HEK293 (cell line): ENCODE measurements around the gene ATP11C.

Source experiments
- CTCF ChIA-PET: fragments of 350-600 bp; formaldehyde crosslinking; extraction: SDS; loops from one replicate; lab custom pipeline; 2021; ENCODE audit warnings: antibody characterized with exemption; lab: Yijun Ruan, JAX
- POLR2A ChIA-PET: fragments of 300-600 bp; formaldehyde crosslinking; extraction: SDS; loops from one replicate; lab custom pipeline; 2020; ENCODE audit warnings: antibody characterized with exemption, inconsistent platforms; lab: Yijun Ruan, JAX
- H3K27ac ChIP-seq: fragments of 200-500 bp; sonication (Bioruptor generic); 2 replicates; pipeline ENCODE4 v1.5.1; 2014; ENCODE audit warnings: low read depth, low read length, control low read depth, inconsistent platforms; ENCODE audit errors: extremely low read depth
- H3K36me3 ChIP-seq, 2 experiments: fragments of 200-500 bp in 1 of 2; sonication (Bioruptor generic) in 1 of 2; 1 replicate in 1 of 2; 2 replicates in 1 of 2; pipeline ENCODE4 v1.5.1; 2014 to 2017; ENCODE audit warnings: inconsistent platforms in 2 of 2, low read length in 2 of 2; ENCODE audit not compliant: control insufficient read depth in 2 of 2, insufficient read depth in 1 of 2
- H3K4me1 ChIP-seq: fragments of 200-500 bp; sonication (Bioruptor generic); 2 replicates; pipeline ENCODE4 v1.5.1; 2014; ENCODE audit warnings: mild to moderate bottlenecking, low read length, inconsistent platforms; ENCODE audit not compliant: control insufficient read depth, insufficient read depth
- H3K4me3 ChIP-seq: 2 replicates; pipeline ENCODE4 v1.5.1; 2011; ENCODE audit warnings: low read depth, mild to moderate bottlenecking, control low read depth, low read length, moderate library complexity
- H3K9me3 ChIP-seq: fragments of 200-500 bp; sonication (Bioruptor generic); 2 replicates; pipeline ENCODE4 v1.5.1; 2014; ENCODE audit warnings: low read depth, low read length, inconsistent platforms; ENCODE audit not compliant: control insufficient read depth, insufficient read depth
- IKZF3 ChIP-seq: fragments of 450-650 bp; IDR thresholded peaks from 2 replicates; pipeline ENCODE4 v1.5.0; 2018; ENCODE audit warnings: missing biosample characterization, mild to moderate bottlenecking, missing genetic modification characterization, moderate library complexity
- TRIM28 ChIP-seq: IDR thresholded peaks from 2 replicates; pipeline ENCODE4 v1.6.1; 2011; ENCODE audit warnings: low read length, control low read depth, borderline replicate concordance
- ZIC2 ChIP-seq: fragments of 450-650 bp; formaldehyde crosslinking; IDR thresholded peaks from 2 replicates; pipeline ENCODE4 v1.5.1; 2016; ENCODE audit warnings: missing biosample characterization, missing genetic modification characterization
- ZNF174 ChIP-seq: fragments of 450-650 bp; formaldehyde crosslinking; IDR thresholded peaks from 2 replicates; pipeline ENCODE4 v1.5.0; 2017; ENCODE audit warnings: missing biosample characterization, mild to moderate bottlenecking, missing genetic modification characterization
- ZNF223 ChIP-seq: fragments of 450-650 bp; formaldehyde crosslinking; IDR thresholded peaks from 2 replicates; pipeline ENCODE4 v1.5.1; 2016; ENCODE audit warnings: missing biosample characterization, missing genetic modification characterization
- ZNF292 ChIP-seq: fragments of 450-650 bp; formaldehyde crosslinking; IDR thresholded peaks from 2 replicates; pipeline ENCODE4 v1.5.1; 2016; ENCODE audit warnings: low read depth, missing biosample characterization, missing genetic modification characterization, borderline replicate concordance
- ZNF311 ChIP-seq: fragments of 450-650 bp; formaldehyde crosslinking; IDR thresholded peaks from 2 replicates; pipeline ENCODE4 v1.5.1; 2017; ENCODE audit warnings: missing biosample characterization, missing genetic modification characterization, borderline replicate concordance
- ZNF354C ChIP-seq: fragments of 450-650 bp; formaldehyde crosslinking; IDR thresholded peaks from 2 replicates; pipeline ENCODE4 v1.5.1; 2016; ENCODE audit warnings: missing biosample characterization, missing genetic modification characterization, low read depth, borderline replicate concordance
- ZNF510 ChIP-seq: fragments of 450-650 bp; formaldehyde crosslinking; IDR thresholded peaks from 2 replicates; pipeline ENCODE4 v1.5.1; 2018; ENCODE audit warnings: mild to moderate bottlenecking, missing genetic modification characterization, missing biosample characterization; ENCODE audit not compliant: insufficient replicate concordance
- ZNF521 ChIP-seq: fragments of 450-650 bp; formaldehyde crosslinking; IDR thresholded peaks from 2 replicates; pipeline ENCODE4 v1.5.1; 2017; ENCODE audit warnings: missing biosample characterization, mild to moderate bottlenecking, missing genetic modification characterization
- ZNF544 ChIP-seq: fragments of 450-650 bp; formaldehyde crosslinking; IDR thresholded peaks from 2 replicates; pipeline ENCODE4 v1.5.0; 2017; ENCODE audit warnings: missing biosample characterization, missing genetic modification characterization
- ZNF555 ChIP-seq: fragments of 450-650 bp; formaldehyde crosslinking; conservative IDR thresholded peaks from 2 replicates; pipeline ENCODE4 v1.5.1; 2017; ENCODE audit warnings: missing biosample characterization, mild to moderate bottlenecking, missing genetic modification characterization, inconsistent platforms
- ZNF561 ChIP-seq: fragments of 450-650 bp; IDR thresholded peaks from 2 replicates; pipeline ENCODE4 v1.5.1; 2018; ENCODE audit warnings: missing biosample characterization, missing genetic modification characterization, borderline replicate concordance
- ZNF654 ChIP-seq: fragments of 450-650 bp; formaldehyde crosslinking; IDR thresholded peaks from 2 replicates; pipeline ENCODE4 v1.5.1; 2016; ENCODE audit warnings: low read depth, missing biosample characterization, missing genetic modification characterization
- ZNF660 ChIP-seq: fragments of 450-650 bp; IDR thresholded peaks from 2 replicates; pipeline ENCODE4 v1.5.1; 2018; ENCODE audit warnings: missing biosample characterization, mild to moderate bottlenecking, missing genetic modification characterization
- ZSCAN30 ChIP-seq: fragments of 450-650 bp; IDR thresholded peaks from 2 replicates; pipeline ENCODE4 v1.5.1; 2018; ENCODE audit warnings: missing biosample characterization, mild to moderate bottlenecking, missing genetic modification characterization, moderate library complexity
- ZXDB ChIP-seq: fragments of 450-650 bp; formaldehyde crosslinking; IDR thresholded peaks from 2 replicates; pipeline ENCODE4 v1.5.1; 2016; ENCODE audit warnings: missing biosample characterization, missing genetic modification characterization
- TF ChIP-seq, protein P1 (sequence below): fragments of 450-650 bp; formaldehyde crosslinking; IDR thresholded peaks from 2 replicates; pipeline ENCODE4 v1.5.1; 2016; ENCODE audit warnings: missing biosample characterization, missing genetic modification characterization
- TF ChIP-seq, protein P2 (sequence below): fragments of 450-650 bp; formaldehyde crosslinking; IDR thresholded peaks from 2 replicates; pipeline ENCODE4 v1.5.1; 2016; ENCODE audit warnings: missing biosample characterization, missing genetic modification characterization
- TF ChIP-seq, protein P3 (sequence below): IDR thresholded peaks from 2 replicates; pipeline ENCODE4 v1.6.1; 2011; ENCODE audit warnings: mild to moderate bottlenecking, low read depth, low read length, borderline replicate concordance
- TF ChIP-seq, protein P4 (sequence below): fragments of 450-650 bp; formaldehyde crosslinking; IDR thresholded peaks from 2 replicates; pipeline ENCODE4 v1.5.1; 2017; ENCODE audit warnings: missing biosample characterization, missing genetic modification characterization
- TF ChIP-seq, protein P5 (sequence below): fragments of 450-650 bp; formaldehyde crosslinking; IDR thresholded peaks from 2 replicates; pipeline ENCODE4 v1.5.1; 2016; ENCODE audit warnings: missing biosample characterization, missing genetic modification characterization, borderline replicate concordance

Gene ATP11C

DNA sequence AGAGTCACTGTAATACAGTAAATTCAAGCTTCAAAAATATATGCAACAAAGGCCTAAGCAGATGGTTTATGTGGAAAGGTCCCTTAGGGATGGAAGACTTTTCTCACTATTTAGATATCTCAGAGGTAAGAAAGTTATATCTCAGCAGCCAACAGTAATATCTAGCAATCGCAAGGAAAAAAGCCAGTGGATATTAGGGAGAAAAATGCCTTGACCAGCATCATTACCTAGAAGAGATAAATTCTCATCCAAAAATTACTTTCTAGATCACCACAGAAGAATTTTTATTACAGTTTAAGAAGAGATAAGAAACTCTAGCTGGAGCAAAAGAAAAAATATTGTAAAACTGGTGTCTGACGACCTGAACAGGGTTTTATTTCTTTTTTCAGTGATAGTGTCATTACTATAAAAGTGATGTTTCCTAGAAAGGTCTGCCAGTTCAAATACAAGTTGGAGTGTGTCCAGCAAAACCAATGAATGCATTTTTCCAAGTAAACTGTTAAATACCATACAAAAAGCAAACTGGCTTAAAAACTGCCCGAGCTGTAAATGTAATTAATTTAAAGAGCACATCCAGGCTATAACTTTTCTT is 100.0 kb downstream of the ATP11C start (continued):
- TF ChIP-seq, protein P1, sequence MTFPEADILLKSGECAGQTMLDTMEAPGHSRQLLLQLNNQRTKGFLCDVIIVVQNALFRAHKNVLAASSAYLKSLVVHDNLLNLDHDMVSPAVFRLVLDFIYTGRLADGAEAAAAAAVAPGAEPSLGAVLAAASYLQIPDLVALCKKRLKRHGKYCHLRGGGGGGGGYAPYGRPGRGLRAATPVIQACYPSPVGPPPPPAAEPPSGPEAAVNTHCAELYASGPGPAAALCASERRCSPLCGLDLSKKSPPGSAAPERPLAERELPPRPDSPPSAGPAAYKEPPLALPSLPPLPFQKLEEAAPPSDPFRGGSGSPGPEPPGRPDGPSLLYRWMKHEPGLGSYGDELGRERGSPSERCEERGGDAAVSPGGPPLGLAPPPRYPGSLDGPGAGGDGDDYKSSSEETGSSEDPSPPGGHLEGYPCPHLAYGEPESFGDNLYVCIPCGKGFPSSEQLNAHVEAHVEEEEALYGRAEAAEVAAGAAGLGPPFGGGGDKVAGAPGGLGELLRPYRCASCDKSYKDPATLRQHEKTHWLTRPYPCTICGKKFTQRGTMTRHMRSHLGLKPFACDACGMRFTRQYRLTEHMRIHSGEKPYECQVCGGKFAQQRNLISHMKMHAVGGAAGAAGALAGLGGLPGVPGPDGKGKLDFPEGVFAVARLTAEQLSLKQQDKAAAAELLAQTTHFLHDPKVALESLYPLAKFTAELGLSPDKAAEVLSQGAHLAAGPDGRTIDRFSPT: 0 out of 2 replicates have a peak, but pooled peaks have one; percentile 15

DNA sequence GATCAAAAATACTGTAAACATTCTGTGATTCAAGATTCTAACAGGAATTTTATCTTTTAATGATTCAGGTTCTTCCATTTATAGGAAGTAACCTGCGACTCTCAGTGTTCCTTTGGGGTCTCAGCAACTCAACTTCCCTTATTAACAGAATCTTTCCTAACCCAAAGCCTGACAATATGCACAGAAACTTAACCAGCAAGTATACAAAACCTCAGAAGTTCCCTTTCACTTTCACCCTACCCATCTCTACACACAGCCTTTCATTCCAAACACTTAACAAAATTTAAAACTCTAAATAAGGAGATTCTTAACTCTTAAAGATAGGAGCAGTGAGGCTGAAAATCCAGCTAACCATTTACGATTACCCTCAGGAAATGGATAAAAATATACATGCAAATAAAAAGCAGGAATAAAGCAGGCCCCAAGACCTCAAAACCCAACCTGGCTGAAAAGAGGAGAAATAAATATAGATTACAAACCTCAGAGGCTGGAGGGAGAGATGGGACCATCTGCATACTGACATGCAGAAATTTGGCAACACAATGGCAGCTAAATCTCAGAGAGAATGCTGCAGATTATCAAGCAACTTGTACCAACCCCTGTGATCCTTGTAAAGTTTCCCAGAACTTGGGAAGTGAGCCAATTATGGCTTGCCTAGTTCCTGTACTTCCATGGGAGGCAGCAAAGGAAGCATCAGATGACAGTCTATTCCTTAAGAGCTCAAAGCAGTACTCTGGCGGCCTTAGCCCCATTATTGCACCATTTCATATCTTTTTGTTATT is 101.0 kb downstream of the ATP11C start:
- Histone ChIP-seq H3K4me3 (no peak overlapping the region), H3K9me3 (no peaks in the 10 kb centered on the region), H3K4me1 (peaks cover 42% of the 10 kb centered on the region), H3K36me3 (no peaks in the 10 kb centered on the region), H3K27ac (peak overlapping the region; percentile 44)
- POLR2A ChIA-PET: interaction anchor here (1.3 kb wide), 1 partner anchor 101 kb away, joined by 3 read pairs; the partner anchor contains the start of gene ATP11C
- CTCF ChIA-PET: interaction anchor here (0.6 to 2.5 kb wide), 2 partner anchors 70 to 135 kb away, joined by 4 to 7 read pairs; no protein-coding TSS in a partner anchor
- TF ChIP-seq ZNF544 (tag by site-specific recombination): no peak
- TF ChIP-seq ZNF311 (tag by site-specific recombination): no peak
- no peak for TF ChIP-seq ZNF521 (tag by site-specific recombination)
- TF ChIP-seq ZNF654 (tag by site-specific recombination): no peak
- TF ChIP-seq, protein P2, sequence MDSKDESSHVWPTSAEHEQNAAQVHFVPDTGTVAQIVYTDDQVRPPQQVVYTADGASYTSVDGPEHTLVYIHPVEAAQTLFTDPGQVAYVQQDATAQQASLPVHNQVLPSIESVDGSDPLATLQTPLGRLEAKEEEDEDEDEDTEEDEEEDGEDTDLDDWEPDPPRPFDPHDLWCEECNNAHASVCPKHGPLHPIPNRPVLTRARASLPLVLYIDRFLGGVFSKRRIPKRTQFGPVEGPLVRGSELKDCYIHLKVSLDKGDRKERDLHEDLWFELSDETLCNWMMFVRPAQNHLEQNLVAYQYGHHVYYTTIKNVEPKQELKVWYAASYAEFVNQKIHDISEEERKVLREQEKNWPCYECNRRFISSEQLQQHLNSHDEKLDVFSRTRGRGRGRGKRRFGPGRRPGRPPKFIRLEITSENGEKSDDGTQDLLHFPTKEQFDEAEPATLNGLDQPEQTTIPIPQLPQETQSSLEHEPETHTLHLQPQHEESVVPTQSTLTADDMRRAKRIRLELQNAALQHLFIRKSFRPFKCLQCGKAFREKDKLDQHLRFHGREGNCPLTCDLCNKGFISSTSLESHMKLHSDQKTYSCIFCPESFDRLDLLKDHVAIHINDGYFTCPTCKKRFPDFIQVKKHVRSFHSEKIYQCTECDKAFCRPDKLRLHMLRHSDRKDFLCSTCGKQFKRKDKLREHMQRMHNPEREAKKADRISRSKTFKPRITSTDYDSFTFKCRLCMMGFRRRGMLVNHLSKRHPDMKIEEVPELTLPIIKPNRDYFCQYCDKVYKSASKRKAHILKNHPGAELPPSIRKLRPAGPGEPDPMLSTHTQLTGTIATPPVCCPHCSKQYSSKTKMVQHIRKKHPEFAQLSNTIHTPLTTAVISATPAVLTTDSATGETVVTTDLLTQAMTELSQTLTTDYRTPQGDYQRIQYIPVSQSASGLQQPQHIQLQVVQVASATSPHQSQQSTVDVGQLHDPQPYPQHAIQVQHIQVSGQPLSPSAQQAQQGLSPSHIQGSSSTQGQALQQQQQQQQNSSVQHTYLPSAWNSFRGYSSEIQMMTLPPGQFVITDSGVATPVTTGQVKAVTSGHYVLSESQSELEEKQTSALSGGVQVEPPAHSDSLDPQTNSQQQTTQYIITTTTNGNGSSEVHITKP (tag by site-specific recombination): peak; percentile 40; the same call in 1 of the 2 replicates
- peak; percentile 61; the same call in 1 of the 2 replicates for TF ChIP-seq TRIM28
- TF ChIP-seq ZIC2 (tag by site-specific recombination): no peak
- TF ChIP-seq, protein P3, sequence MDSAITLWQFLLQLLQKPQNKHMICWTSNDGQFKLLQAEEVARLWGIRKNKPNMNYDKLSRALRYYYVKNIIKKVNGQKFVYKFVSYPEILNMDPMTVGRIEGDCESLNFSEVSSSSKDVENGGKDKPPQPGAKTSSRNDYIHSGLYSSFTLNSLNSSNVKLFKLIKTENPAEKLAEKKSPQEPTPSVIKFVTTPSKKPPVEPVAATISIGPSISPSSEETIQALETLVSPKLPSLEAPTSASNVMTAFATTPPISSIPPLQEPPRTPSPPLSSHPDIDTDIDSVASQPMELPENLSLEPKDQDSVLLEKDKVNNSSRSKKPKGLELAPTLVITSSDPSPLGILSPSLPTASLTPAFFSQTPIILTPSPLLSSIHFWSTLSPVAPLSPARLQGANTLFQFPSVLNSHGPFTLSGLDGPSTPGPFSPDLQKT: peak; percentile 72; the same call in 1 of the 2 replicates
- 0 out of 2 replicates have a peak, but pooled peaks have one; percentile 46 for TF ChIP-seq ZXDB (tag by site-specific recombination)
- TF ChIP-seq, protein P4, sequence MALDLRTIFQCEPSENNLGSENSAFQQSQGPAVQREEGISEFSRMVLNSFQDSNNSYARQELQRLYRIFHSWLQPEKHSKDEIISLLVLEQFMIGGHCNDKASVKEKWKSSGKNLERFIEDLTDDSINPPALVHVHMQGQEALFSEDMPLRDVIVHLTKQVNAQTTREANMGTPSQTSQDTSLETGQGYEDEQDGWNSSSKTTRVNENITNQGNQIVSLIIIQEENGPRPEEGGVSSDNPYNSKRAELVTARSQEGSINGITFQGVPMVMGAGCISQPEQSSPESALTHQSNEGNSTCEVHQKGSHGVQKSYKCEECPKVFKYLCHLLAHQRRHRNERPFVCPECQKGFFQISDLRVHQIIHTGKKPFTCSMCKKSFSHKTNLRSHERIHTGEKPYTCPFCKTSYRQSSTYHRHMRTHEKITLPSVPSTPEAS (tag by site-specific recombination): no peak
- no peak for TF ChIP-seq ZNF354C (tag by site-specific recombination)
- no peak for TF ChIP-seq ZNF223 (tag by site-specific recombination)
- TF ChIP-seq ZNF174 (tag by site-specific recombination): no peak
- TF ChIP-seq ZNF555 (tag by site-specific recombination): no peak
- TF ChIP-seq, protein P5, sequence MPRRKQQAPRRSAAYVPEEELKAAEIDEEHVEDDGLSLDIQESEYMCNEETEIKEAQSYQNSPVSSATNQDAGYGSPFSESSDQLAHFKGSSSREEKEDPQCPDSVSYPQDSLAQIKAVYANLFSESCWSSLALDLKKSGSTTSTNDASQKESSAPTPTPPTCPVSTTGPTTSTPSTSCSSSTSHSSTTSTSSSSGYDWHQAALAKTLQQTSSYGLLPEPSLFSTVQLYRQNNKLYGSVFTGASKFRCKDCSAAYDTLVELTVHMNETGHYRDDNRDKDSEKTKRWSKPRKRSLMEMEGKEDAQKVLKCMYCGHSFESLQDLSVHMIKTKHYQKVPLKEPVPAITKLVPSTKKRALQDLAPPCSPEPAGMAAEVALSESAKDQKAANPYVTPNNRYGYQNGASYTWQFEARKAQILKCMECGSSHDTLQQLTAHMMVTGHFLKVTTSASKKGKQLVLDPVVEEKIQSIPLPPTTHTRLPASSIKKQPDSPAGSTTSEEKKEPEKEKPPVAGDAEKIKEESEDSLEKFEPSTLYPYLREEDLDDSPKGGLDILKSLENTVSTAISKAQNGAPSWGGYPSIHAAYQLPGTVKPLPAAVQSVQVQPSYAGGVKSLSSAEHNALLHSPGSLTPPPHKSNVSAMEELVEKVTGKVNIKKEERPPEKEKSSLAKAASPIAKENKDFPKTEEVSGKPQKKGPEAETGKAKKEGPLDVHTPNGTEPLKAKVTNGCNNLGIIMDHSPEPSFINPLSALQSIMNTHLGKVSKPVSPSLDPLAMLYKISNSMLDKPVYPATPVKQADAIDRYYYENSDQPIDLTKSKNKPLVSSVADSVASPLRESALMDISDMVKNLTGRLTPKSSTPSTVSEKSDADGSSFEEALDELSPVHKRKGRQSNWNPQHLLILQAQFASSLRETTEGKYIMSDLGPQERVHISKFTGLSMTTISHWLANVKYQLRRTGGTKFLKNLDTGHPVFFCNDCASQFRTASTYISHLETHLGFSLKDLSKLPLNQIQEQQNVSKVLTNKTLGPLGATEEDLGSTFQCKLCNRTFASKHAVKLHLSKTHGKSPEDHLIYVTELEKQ: no peak
- no peak for TF ChIP-seq ZSCAN30 (tag by site-specific recombination)
- no peak for TF ChIP-seq ZNF561 (tag by site-specific recombination)
- no peak for TF ChIP-seq ZNF510 (tag by site-specific recombination)
- no peak for TF ChIP-seq ZNF292 (tag by site-specific recombination)
- no peak for TF ChIP-seq IKZF3 (tag by site-specific recombination)
- peak; percentile 22; the same call in 1 of the 2 replicates for TF ChIP-seq ZNF660
